Motor neuron (in vitro differentiated cells): ENCODE data around the gene RPEL1. TPM values are rescaled to one million over a fixed set of nuclear protein-coding genes. Genes with fewer than 3 reads are reported as not detected.
A peak's percentile ranks its signal among the peaks of the same experiment; 100 is the strongest.

Source experiments
- ATAC-seq, 8 experiments: fragments of 200-7000 bp; cut with Tn5 transposase; replicated peaks in 6 of 8; 2 replicates each; pipeline ENCODE4 v1.8.0; 2021; ENCODE audit warnings: mild to moderate bottlenecking in 8 of 8, moderate library complexity in 8 of 8
- H3K27ac ChIP-seq, 2 donors: fragments of 250-450 bp; sonication (Bioruptor Pico); 2 replicates each; pipeline ENCODE4 v1.9.0; 2021; ENCODE audit warnings: antibody characterized with exemption in 2 of 2, mild to moderate bottlenecking in 2 of 2, moderate library complexity in 1 of 2
- H3K4me1 ChIP-seq, 2 donors: fragments of 250-450 bp; sonication (Bioruptor Pico); replicated peaks in 1 of 2; 2 replicates each; pipeline ENCODE4 v1.6.1; 2021; ENCODE audit warnings: antibody characterized with exemption in 2 of 2, mild to moderate bottlenecking in 2 of 2, moderate library complexity in 1 of 2
- H3K4me3 ChIP-seq, 5 donors: fragments of 250-450 bp; sonication (Bioruptor Pico); 2 replicates each; pipeline ENCODE4 v1.9.0; 2021; ENCODE audit warnings: antibody characterized with exemption in 5 of 5, mild to moderate bottlenecking in 5 of 5, moderate library complexity in 4 of 5
- WGBS, 10 experiments: fragments of 450-650 bp; shearing (Covaris generic); methylation state at CpG; one replicate each; pipeline ENCODE4 v1.0.0; 2022; 5-methylcytosine and 5-hydroxymethylcytosine counted together
- in situ Hi-C, 9 experiments: fragments of 400-800 bp; cut with MboI; loops; one replicate each; pipeline ENCODE4 v1.15.0; 2021; ENCODE audit warnings: low sequenced_read_pairs in 9 of 9, low pct_unique_long_range_greater_than_20kb in 2 of 9; ENCODE audit not compliant: unreplicated experiment in 9 of 9
- total RNA-seq, 8 experiments: library from RNA; unstranded; fragments of 300-600 nt; gene quantifications; 2 replicates each; pipeline versions ENCODE4 v1.2.3 to v1.2.4, GENCODE V29; 2022

RPEL1 gene
- total RNA-seq, 8 experiments from 2014 or later, result 0.09 to 1.3 (median 0.25) TPM; not detected in 2

- Histone ChIP-seq H3K4me1 (peaks cover 2 to 30% of the 10 kb centered on the region in 2 donors), H3K4me3 (no peak overlapping the region), H3K27ac (no peak overlapping the region)
- WGBS, 10 experiments, result 0 to 93% (median 39%) methylated on average over 1 to 2 of the region's 2 CpGs; no CpG with 5 or more reads in 3 of the 10 experiments
- in situ Hi-C loops, result no loop called here
- peak; percentile 73 to 98 (median 90) for ATAC-seq
Observed at GRCh38 chr10:103295374-103296015, 49.8 kb downstream of the RPEL1 start.

Other genes starting within 250 kb of the RPEL1 start
- gene NT5C2, start 52.6 kb upstream of the RPEL1 start, total RNA-seq, result 100 to 1,000 TPM in 1 of 8 experiments, 10 to 100 TPM in 7; 39.5 to 103 (median 55.2) TPM
- 100 to 1,000 TPM in 6 of 8 experiments, 10 to 100 TPM in 1, 1 to 10 TPM in 1; 1.9 to 271 (median 160) TPM for gene INA, start 31.3 kb downstream of the RPEL1 start, total RNA-seq
- gene PCGF6, start 105.3 kb downstream of the RPEL1 start, total RNA-seq, result 10 to 100 TPM in 3 of 8 experiments, 1 to 10 TPM in 5; 6.2 to 15.4 (median 7.9) TPM
- 10 to 100 TPM in 2 of 8 experiments, 1 to 10 TPM in 6; 2.5 to 11.0 (median 7.9) TPM for gene TAF5, start 122.1 kb downstream of the RPEL1 start, total RNA-seq
- gene ATP5MK, start 150.6 kb downstream of the RPEL1 start, total RNA-seq, result 100 to 1,000 TPM; 657 to 961 (median 829) TPM
- 10 to 100 TPM; 20.6 to 60.1 (median 39.2) TPM for gene PDCD11, start 150.7 kb downstream of the RPEL1 start, total RNA-seq
- gene CALHM2, start 206.5 kb downstream of the RPEL1 start, total RNA-seq, result 10 to 100 TPM in 3 of 8 experiments, 1 to 10 TPM in 5; 1.1 to 32.8 (median 3.7) TPM
- gene CALHM1, start 213.0 kb downstream of the RPEL1 start, total RNA-seq, result under 1 TPM; 0.05 to 0.59 (median 0.23) TPM
- gene CALHM3, start 233.4 kb downstream of the RPEL1 start, total RNA-seq, result 1 to 10 TPM in 1 of 8 experiments, under 1 TPM in 1, not detected in 6; 0.36 to 1.8 TPM
- gene NEURL1, start 247.8 kb downstream of the RPEL1 start, total RNA-seq, result 10 to 100 TPM in 1 of 8 experiments, 1 to 10 TPM in 7; 1.6 to 11.7 (median 6.0) TPM